ENCODE results near the gene SOX15.

Gene SOX15

DNA sequence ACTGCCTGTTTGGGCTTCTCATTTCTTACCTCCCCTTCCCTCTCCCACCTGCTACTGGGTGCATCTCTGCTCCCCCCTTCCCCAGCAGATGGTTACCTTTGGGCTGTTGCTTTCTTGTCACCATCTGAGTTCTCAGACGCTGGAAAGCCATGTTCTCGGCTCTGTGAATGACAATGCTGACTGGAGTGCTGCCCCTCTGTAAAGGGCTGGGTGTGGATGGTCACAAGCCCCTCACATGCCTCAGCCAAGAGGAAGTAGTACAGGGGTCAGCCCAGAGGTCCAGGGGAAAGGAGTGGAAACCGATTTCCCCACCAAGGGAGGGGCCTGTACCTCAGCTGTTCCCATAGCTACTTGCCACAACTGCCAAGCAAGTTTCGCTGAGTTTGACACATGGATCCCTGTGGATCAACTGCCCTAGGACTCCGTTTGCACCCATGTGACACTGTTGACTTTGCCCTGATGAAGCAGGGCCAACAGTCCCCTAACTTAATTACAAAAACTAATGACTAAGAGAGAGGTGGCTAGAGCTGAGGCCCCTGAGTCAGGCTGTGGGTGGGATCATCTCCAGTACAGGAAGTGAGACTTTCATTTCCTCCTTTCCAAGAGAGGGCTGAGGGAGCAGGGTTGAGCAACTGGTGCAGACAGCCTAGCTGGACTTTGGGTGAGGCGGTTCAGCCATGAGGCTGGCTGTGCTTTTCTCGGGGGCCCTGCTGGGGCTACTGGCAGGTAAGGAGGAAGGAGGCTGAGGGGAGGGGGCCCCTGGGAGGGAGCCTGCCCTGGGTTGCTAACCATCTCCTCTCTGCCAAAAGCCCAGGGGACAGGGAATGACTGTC is 10.7 kb downstream of the SOX15 start, which contains the start of gene CD68 (continued):
- TF ChIP-seq ZNF473 (tag by site-specific recombination; IDR thresholded peaks at IDR 0.05) = no peak
- no peak for TF ChIP-seq ZNF391 (tag by site-specific recombination; IDR thresholded peaks at IDR 0.05; ENCODE audit: borderline replicate concordance, low read depth)
- no peak for TF ChIP-seq ZNF626 (tag by site-specific recombination; IDR thresholded peaks at IDR 0.05)
- TF ChIP-seq ZNF350 (tag by site-specific recombination; IDR thresholded peaks at IDR 0.05) = no peak
- TF ChIP-seq ZSCAN16 (tag by site-specific recombination; IDR thresholded peaks at IDR 0.05) = no peak
- peak; percentile 84 for TF ChIP-seq IKZF3 (tag by site-specific recombination; IDR thresholded peaks at IDR 0.05)
- peak; percentile 40 for TF ChIP-seq ZFP37 (tag by site-specific recombination; IDR thresholded peaks at IDR 0.05)
- no peak for TF ChIP-seq ZNF548 (tag by site-specific recombination; IDR thresholded peaks at IDR 0.05)
- no peak for TF ChIP-seq ZNF140 (tag by site-specific recombination; IDR thresholded peaks at IDR 0.05)
- 0 out of 2 replicates have a peak, but pooled peaks have one; percentile 13 for TF ChIP-seq ZNF394 (tag by site-specific recombination; IDR thresholded peaks at IDR 0.05; ENCODE audit: borderline replicate concordance)
- no peak for TF ChIP-seq ZNF514 (tag by site-specific recombination; IDR thresholded peaks at IDR 0.05)
- TF ChIP-seq ZNF776 (tag by site-specific recombination; IDR thresholded peaks at IDR 0.05; ENCODE audit: borderline replicate concordance) = no peak
- TF ChIP-seq, protein P1, sequence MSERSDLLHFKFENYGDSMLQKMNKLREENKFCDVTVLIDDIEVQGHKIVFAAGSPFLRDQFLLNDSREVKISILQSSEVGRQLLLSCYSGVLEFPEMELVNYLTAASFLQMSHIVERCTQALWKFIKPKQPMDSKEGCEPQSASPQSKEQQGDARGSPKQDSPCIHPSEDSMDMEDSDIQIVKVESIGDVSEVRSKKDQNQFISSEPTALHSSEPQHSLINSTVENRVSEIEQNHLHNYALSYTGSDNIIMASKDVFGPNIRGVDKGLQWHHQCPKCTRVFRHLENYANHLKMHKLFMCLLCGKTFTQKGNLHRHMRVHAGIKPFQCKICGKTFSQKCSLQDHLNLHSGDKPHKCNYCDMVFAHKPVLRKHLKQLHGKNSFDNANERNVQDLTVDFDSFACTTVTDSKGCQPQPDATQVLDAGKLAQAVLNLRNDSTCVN (tag by site-specific recombination; optimal IDR thresholded peaks at IDR 0.05) = no peak
- TF ChIP-seq ZXDB (tag by site-specific recombination; IDR thresholded peaks at IDR 0.05) = peak; percentile 62; the same call in 1 of the 2 replicates
- TF ChIP-seq, protein P2, sequence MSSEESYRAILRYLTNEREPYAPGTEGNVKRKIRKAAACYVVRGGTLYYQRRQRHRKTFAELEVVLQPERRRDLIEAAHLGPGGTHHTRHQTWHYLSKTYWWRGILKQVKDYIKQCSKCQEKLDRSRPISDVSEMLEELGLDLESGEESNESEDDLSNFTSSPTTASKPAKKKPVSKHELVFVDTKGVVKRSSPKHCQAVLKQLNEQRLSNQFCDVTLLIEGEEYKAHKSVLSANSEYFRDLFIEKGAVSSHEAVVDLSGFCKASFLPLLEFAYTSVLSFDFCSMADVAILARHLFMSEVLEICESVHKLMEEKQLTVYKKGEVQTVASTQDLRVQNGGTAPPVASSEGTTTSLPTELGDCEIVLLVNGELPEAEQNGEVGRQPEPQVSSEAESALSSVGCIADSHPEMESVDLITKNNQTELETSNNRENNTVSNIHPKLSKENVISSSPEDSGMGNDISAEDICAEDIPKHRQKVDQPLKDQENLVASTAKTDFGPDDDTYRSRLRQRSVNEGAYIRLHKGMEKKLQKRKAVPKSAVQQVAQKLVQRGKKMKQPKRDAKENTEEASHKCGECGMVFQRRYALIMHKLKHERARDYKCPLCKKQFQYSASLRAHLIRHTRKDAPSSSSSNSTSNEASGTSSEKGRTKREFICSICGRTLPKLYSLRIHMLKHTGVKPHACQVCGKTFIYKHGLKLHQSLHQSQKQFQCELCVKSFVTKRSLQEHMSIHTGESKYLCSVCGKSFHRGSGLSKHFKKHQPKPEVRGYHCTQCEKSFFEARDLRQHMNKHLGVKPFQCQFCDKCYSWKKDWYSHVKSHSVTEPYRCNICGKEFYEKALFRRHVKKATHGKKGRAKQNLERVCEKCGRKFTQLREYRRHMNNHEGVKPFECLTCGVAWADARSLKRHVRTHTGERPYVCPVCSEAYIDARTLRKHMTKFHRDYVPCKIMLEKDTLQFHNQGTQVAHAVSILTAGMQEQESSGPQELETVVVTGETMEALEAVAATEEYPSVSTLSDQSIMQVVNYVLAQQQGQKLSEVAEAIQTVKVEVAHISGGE (tag by site-specific recombination; conservative IDR thresholded peaks at IDR 0.05; ENCODE audit: low read depth) = peak; percentile 42; the same call in 1 of the 2 replicates
- TF ChIP-seq ZNF785 (tag by site-specific recombination; IDR thresholded peaks at IDR 0.05) = no peak
- 0 out of 2 replicates have a peak, but pooled peaks have one; percentile 10 for TF ChIP-seq KLF16 (tag by site-specific recombination; IDR thresholded peaks at IDR 0.05)
- TF ChIP-seq ZNF561 (tag by site-specific recombination; IDR thresholded peaks at IDR 0.05; ENCODE audit: borderline replicate concordance) = peak; percentile 46; the same call in 1 of the 2 replicates
- no peak for TF ChIP-seq MYNN (tag by site-specific recombination; IDR thresholded peaks at IDR 0.05; ENCODE audit: borderline replicate concordance)
- no peak for TF ChIP-seq SETDB1 (IDR thresholded peaks at IDR 0.05; ENCODE audit: insufficient read length, low read length)
- no peak for TF ChIP-seq ZNF777 (tag by site-specific recombination; IDR thresholded peaks at IDR 0.05; ENCODE audit: borderline replicate concordance)
- TF ChIP-seq BCL11A (tag by site-specific recombination; IDR thresholded peaks at IDR 0.05; ENCODE audit: low read depth) = peak; percentile 78
- peak; percentile 77 for TF ChIP-seq KLF10 (tag by site-specific recombination; IDR thresholded peaks at IDR 0.05)
- TF ChIP-seq, protein P3, sequence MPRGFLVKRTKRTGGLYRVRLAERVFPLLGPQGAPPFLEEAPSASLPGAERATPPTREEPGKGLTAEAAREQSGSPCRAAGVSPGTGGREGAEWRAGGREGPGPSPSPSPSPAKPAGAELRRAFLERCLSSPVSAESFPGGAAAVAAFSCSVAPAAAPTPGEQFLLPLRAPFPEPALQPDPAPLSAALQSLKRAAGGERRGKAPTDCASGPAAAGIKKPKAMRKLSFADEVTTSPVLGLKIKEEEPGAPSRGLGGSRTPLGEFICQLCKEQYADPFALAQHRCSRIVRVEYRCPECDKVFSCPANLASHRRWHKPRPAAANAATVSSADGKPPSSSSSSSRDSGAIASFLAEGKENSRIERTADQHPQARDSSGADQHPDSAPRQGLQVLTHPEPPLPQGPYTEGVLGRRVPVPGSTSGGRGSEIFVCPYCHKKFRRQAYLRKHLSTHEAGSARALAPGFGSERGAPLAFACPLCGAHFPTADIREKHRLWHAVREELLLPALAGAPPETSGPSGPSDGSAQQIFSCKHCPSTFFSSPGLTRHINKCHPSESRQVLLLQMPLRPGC (tag by site-specific recombination; IDR thresholded peaks at IDR 0.05) = peak; percentile 38; the same call in 1 of the 2 replicates
- peak; percentile 76; the same call in 1 of the 2 replicates for TF ChIP-seq ZBTB20 (tag by site-specific recombination; IDR thresholded peaks at IDR 0.05)
- TF ChIP-seq MZF1 (tag by site-specific recombination; IDR thresholded peaks at IDR 0.05; ENCODE audit: borderline replicate concordance) = peak; percentile 100
- no peak for TF ChIP-seq ZNF560 (tag by site-specific recombination; IDR thresholded peaks at IDR 0.05; ENCODE audit: borderline replicate concordance)
- no peak for TF ChIP-seq ZNF19 (tag by site-specific recombination; IDR thresholded peaks at IDR 0.05; ENCODE audit: low read depth)
- no peak for TF ChIP-seq ZNF248 (tag by site-specific recombination; IDR thresholded peaks at IDR 0.05)
- TF ChIP-seq, protein P4, sequence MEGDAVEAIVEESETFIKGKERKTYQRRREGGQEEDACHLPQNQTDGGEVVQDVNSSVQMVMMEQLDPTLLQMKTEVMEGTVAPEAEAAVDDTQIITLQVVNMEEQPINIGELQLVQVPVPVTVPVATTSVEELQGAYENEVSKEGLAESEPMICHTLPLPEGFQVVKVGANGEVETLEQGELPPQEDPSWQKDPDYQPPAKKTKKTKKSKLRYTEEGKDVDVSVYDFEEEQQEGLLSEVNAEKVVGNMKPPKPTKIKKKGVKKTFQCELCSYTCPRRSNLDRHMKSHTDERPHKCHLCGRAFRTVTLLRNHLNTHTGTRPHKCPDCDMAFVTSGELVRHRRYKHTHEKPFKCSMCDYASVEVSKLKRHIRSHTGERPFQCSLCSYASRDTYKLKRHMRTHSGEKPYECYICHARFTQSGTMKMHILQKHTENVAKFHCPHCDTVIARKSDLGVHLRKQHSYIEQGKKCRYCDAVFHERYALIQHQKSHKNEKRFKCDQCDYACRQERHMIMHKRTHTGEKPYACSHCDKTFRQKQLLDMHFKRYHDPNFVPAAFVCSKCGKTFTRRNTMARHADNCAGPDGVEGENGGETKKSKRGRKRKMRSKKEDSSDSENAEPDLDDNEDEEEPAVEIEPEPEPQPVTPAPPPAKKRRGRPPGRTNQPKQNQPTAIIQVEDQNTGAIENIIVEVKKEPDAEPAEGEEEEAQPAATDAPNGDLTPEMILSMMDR (tag by site-specific recombination; IDR thresholded peaks at IDR 0.05) = no peak
- TF ChIP-seq KLF1 (tag by site-specific recombination; IDR thresholded peaks at IDR 0.05) = no peak
- TF ChIP-seq ZNF555 (tag by site-specific recombination; conservative IDR thresholded peaks at IDR 0.05) = no peak
- TF ChIP-seq ZSCAN30 (tag by site-specific recombination; IDR thresholded peaks at IDR 0.05) = peak; percentile 46; the same call in 1 of the 2 replicates
